A673 (cell line): ENCODE results near the gene AGBL4. TPM values are rescaled to one million over a fixed set of nuclear protein-coding genes. Genes with fewer than 3 reads are reported as not detected.

ENCODE experiments used
- BruUV-seq: library from RNA; stranded (reverse); fragments of 400-500 nt; replicated peaks from 2 replicates; lab custom pipeline; 2021; lab: Mats Ljungman, UMichigan
- CTCF ChIA-PET: fragments of 300-600 bp; sonication (Branson Sonifier 250); formaldehyde crosslinking; loops from one replicate; lab custom pipeline; 2022; ENCODE audit warnings: antibody characterized with exemption; lab: Charles Lee
- POLR2A ChIA-PET: fragments of 300-600 bp; sonication (Branson Sonifier 250); formaldehyde crosslinking; loops from one replicate; lab custom pipeline; 2022; ENCODE audit warnings: antibody characterized with exemption; ENCODE audit not compliant: low non-redundant PET; lab: Charles Lee
- DNase-seq: peaks from one replicate; pipeline ENCODE4 v3.0.0-alpha.2; 2015; ENCODE audit warnings: low spot score
- H3K27ac ChIP-seq: fragments of 200-600 bp; sonication (generic); 2 replicates; pipeline ENCODE4 v1.5.1; 2016; ENCODE audit warnings: mixed run types, low read depth, mild to moderate bottlenecking, mixed read lengths, antibody characterized with exemption, low read length; ENCODE audit not compliant: poor library complexity, severe bottlenecking
- H3K27me3 ChIP-seq: fragments of 200-600 bp; sonication (generic); replicated peaks from 2 replicates; pipeline ENCODE4 v1.6.1; 2017; ENCODE audit warnings: mixed run types, low read depth, mild to moderate bottlenecking, mixed read lengths, antibody characterized with exemption, low read length; ENCODE audit not compliant: insufficient read depth, poor library complexity
- H3K36me3 ChIP-seq: fragments of 200-600 bp; sonication (generic); 2 replicates; pipeline ENCODE4 v1.6.1; 2016; ENCODE audit warnings: mixed run types, mild to moderate bottlenecking, mixed read lengths, antibody characterized with exemption, low read length; ENCODE audit not compliant: insufficient read depth, poor library complexity, severe bottlenecking
- H3K4me1 ChIP-seq: fragments of 200-600 bp; sonication (generic); 2 replicates; pipeline ENCODE4 v1.6.1; 2017; ENCODE audit warnings: mixed run types, mild to moderate bottlenecking, mixed read lengths, antibody characterized with exemption, low read length; ENCODE audit not compliant: insufficient read depth, poor library complexity, severe bottlenecking
- H3K4me3 ChIP-seq: fragments of 200-600 bp; sonication (generic); 2 replicates; pipeline ENCODE4 v1.5.1; 2016; ENCODE audit warnings: low read depth, mixed run types, mild to moderate bottlenecking, mixed read lengths, low read length; ENCODE audit not compliant: poor library complexity, severe bottlenecking
- H3K9me3 ChIP-seq: fragments of 200-600 bp; sonication (generic); 2 replicates; pipeline ENCODE4 v1.6.1; 2016; ENCODE audit warnings: mixed run types, low read depth, mild to moderate bottlenecking, mixed read lengths, antibody characterized with exemption, low read length; ENCODE audit not compliant: poor library complexity, severe bottlenecking
- CTCF ChIP-seq: fragments of 300-800, 200-600 bp; sonication (generic); conservative IDR thresholded peaks from 2 replicates; pipeline ENCODE4 v1.5.1; 2017; ENCODE audit warnings: low read depth, mild to moderate bottlenecking, antibody characterized with exemption, low read length, moderate library complexity, mixed read lengths
- EZH2 ChIP-seq: fragments of 200-600 bp; sonication (generic); IDR thresholded peaks from 2 replicates; pipeline ENCODE4 v1.6.1; 2017; ENCODE audit warnings: borderline replicate concordance, low read depth, mild to moderate bottlenecking, mixed read lengths, antibody characterized with exemption, low read length; ENCODE audit not compliant: poor library complexity, severe bottlenecking
- intact Hi-C: fragments of 100-400 bp; cut with micrococcal nuclease; formaldehyde crosslinking; loops from one replicate; pipeline ENCODE4 v1.10.0; 2022; ENCODE audit not compliant: unreplicated experiment
- total RNA-seq: library from RNA; stranded (reverse); gene quantifications from 2 replicates; pipeline ENCODE4 v1.2.3, GENCODE V29; 2021

Gene AGBL4
- total RNA-seq, 1 experiment from 2014 or later: 0.32 TPM

- TF ChIP-seq EZH2 (no peak), CTCF (no peak)
- Histone ChIP-seq H3K36me3 (no peaks in the 10 kb centered on the region), H3K27ac (no peak overlapping the region), H3K4me1 (peaks cover 8% of the 10 kb centered on the region), H3K4me3 (no peak overlapping the region), H3K9me3 (no peaks in the 10 kb centered on the region), H3K27me3 (no peaks in the 10 kb centered on the region)
- ChIA-PET CTCF (no interaction called here), POLR2A (no interaction called here)
- intact Hi-C loops: no loop called here
- no peak for DNase-seq
- no TSS peak for BruUV-seq
These were observed 1182.3 kb downstream of the AGBL4 start for GRCh38 chr1:48841461-48841860.

GRCh38 chr1:48831120-48831978 lies 1192.4 kb downstream of the AGBL4 start:
- no peak for DNase-seq
- H3K36me3 ChIP-seq: no peaks in the 10 kb centered on the region
- TF ChIP-seq CTCF: no peak
- no peaks in the 10 kb centered on the region for H3K27me3 ChIP-seq
- intact Hi-C loops: no loop called here
- H3K4me3 ChIP-seq: no peak overlapping the region
- ChIA-PET POLR2A (no interaction called here), CTCF (interaction anchor here (0.5 kb wide), 1 partner anchor 316 kb away, joined by 3 read pairs; no protein-coding TSS in a partner anchor)
- no TSS peak for BruUV-seq
- H3K9me3 ChIP-seq: no peaks in the 10 kb centered on the region
- no peaks in the 10 kb centered on the region for H3K4me1 ChIP-seq
- no peak overlapping the region for H3K27ac ChIP-seq

- Histone ChIP-seq H3K27ac (no peak overlapping the region), H3K4me3 (no peak overlapping the region), H3K9me3 (no peaks in the 10 kb centered on the region), H3K27me3 (no peaks in the 10 kb centered on the region), H3K4me1 (no peaks in the 10 kb centered on the region), H3K36me3 (no peaks in the 10 kb centered on the region)
- intact Hi-C loops: no loop called here
- no peak for DNase-seq
- ChIA-PET CTCF (interaction anchor here (0.5 kb wide), 1 partner anchor 315 kb away, joined by 3 read pairs; no protein-coding TSS in a partner anchor), POLR2A (no interaction called here)
- TF ChIP-seq CTCF: no peak
- no peak for TF ChIP-seq EZH2
- BruUV-seq: no TSS peak
These were observed 1193.0 kb downstream of the AGBL4 start for GRCh38 chr1:48830715-48831114.
